D721Med (cell line): Measurements from ENCODE around the gene UTS2R.

ENCODE experiments used
- DNase-seq: peaks from one replicate; pipeline ENCODE4 v3.0.0; 2011; ENCODE audit warnings: low spot score; ENCODE audit not compliant: insufficient read length
- FAIRE-seq: peaks from 2 replicates; lab custom pipeline; 2011; peaks lifted over from hg19 to GRCh38; lab: Jason Lieb, UNC
- TF ChIP-seq, protein P1 (sequence below): IDR thresholded peaks from 2 replicates; pipeline ENCODE4 v1.5.1; 2012; ENCODE audit warnings: mild to moderate bottlenecking, control low read depth; ENCODE audit not compliant: insufficient read depth; ENCODE audit errors: missing control alignments

The UTS2R gene

GRCh38 chr17:82325286-82326180 lies 46.0 kb upstream of the UTS2R start:
- FAIRE-seq (no peak), DNase-seq (no peak)
- TF ChIP-seq, protein P1, sequence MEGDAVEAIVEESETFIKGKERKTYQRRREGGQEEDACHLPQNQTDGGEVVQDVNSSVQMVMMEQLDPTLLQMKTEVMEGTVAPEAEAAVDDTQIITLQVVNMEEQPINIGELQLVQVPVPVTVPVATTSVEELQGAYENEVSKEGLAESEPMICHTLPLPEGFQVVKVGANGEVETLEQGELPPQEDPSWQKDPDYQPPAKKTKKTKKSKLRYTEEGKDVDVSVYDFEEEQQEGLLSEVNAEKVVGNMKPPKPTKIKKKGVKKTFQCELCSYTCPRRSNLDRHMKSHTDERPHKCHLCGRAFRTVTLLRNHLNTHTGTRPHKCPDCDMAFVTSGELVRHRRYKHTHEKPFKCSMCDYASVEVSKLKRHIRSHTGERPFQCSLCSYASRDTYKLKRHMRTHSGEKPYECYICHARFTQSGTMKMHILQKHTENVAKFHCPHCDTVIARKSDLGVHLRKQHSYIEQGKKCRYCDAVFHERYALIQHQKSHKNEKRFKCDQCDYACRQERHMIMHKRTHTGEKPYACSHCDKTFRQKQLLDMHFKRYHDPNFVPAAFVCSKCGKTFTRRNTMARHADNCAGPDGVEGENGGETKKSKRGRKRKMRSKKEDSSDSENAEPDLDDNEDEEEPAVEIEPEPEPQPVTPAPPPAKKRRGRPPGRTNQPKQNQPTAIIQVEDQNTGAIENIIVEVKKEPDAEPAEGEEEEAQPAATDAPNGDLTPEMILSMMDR = no peak

- TF ChIP-seq, protein P1 = no peak
- FAIRE-seq = no peak
- no peak for DNase-seq
Measured at GRCh38 chr17:82327289-82327688, 44.3 kb upstream of the UTS2R start.

GRCh38 chr17:82327757-82328140 lies 43.8 kb upstream of the UTS2R start:
- DNase-seq (no peak), FAIRE-seq (no peak)
- TF ChIP-seq, protein P1 = no peak

DNA sequence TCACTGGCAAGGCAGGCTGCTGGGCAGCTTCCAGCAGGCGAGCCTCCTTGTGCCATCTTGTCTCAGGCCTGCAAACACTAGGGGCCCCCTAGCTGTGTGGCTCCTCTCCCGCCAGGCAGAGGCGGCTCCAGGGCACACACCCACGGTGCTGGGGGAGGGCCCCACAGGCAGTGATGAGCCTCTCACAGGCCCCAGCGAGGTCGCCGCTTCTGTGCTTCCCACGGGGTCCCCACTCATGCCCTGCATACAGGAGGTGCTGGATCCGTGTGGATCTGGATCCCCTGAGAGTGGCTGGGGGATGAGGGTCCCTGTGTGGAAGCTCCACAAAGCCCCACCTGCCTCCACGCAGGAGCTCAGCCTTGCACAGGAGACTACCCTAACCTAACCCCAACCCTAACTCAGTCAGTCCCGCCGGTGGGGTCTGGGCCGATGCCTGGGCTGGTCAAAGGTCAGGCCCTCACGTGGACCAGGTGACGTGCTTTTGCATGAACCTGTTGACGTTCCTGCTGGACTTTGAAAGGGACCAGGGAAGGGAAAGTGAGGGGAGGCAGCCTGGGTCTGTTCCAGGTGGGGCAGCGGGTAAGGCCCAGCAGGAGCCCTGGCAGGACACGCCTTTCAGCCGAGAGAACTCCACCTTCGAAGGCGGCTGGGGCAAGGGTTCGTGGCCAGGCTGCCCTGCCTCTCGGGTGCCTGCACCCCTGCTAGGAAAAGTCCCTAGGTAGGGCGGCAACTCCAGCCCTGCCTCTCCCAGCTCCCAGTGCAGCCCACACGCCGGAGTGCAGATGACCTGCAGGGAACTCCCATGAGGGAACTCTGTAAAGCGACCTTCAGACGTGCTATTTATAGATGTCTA lies 43.2 kb upstream of the UTS2R start:
- FAIRE-seq (no peak), DNase-seq (no peak)
- TF ChIP-seq, protein P1 = no peak

DNA sequence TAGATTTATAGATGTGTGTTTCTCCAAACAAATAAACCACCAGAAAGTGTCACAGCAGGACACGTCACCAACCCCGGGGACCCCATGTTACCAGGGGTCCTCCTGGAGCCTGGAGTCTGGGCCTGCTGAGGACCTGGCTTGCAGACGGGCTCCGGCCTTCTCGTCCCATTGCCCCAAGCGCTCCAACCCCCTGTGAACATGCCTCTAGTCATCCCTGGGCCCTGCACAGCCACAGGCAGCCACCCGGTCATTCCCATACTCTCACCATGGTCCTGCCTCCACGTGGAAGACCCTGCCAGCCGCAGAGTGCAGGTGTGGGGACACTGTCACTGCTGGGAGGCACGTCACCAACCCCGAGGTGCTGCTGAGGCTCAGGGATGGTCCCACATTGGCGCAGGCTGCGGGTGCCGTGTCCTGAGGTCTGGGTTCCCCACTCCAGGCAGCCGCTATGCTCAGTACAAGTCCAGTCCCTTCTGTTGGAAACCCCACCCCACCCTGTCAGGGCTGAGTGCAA lies 42.5 kb upstream of the UTS2R start:
- TF ChIP-seq, protein P1 = no peak
- no peak for DNase-seq
- FAIRE-seq = no peak

GRCh38 chr17:82329683-82330321 lies 41.8 kb upstream of the UTS2R start:
- DNase-seq (no peak), FAIRE-seq (no peak)
- TF ChIP-seq, protein P1 = no peak
